H9 (cell line): Measurements from ENCODE around the gene CHCHD3. TPM values are rescaled to one million over a fixed set of nuclear protein-coding genes. Genes with fewer than 3 reads are reported as not detected.

ENCODE experiments used
- DNase-seq: peaks from one replicate; pipeline ENCODE4 v3.0.0-alpha.2; 2017
- H2AFZ ChIP-seq: one replicate; pipeline ENCODE4 v1.6.1; 2013; ENCODE audit warnings: mild to moderate bottlenecking, low read length, control low read depth, moderate library complexity
- H2AK5ac ChIP-seq: 2 replicates; pipeline ENCODE4 v1.6.1; 2013; ENCODE audit warnings: low read length, control low read depth, mixed read lengths; ENCODE audit not compliant: insufficient read length
- H2BK120ac ChIP-seq: one replicate; pipeline ENCODE4 v1.6.1; 2013; ENCODE audit warnings: low read depth, mild to moderate bottlenecking, low read length, control low read depth, inconsistent platforms; ENCODE audit not compliant: poor library complexity, severe bottlenecking
- H2BK12ac ChIP-seq: 2 replicates; pipeline ENCODE4 v1.6.1; 2013; ENCODE audit warnings: low read length, control low read depth, mixed read lengths, low read depth; ENCODE audit not compliant: insufficient read length
- H2BK15ac ChIP-seq: 2 replicates; pipeline ENCODE4 v1.6.1; 2013; ENCODE audit warnings: low read depth, low read length, control low read depth
- H2BK20ac ChIP-seq: one replicate; pipeline ENCODE4 v1.6.1; 2013; ENCODE audit warnings: low read depth, mild to moderate bottlenecking, low read length, control low read depth, inconsistent platforms; ENCODE audit not compliant: poor library complexity, severe bottlenecking
- H2BK5ac ChIP-seq: 2 replicates; pipeline ENCODE4 v1.6.1; 2013; ENCODE audit warnings: low read length, control low read depth, mixed read lengths; ENCODE audit not compliant: insufficient read length
- H3K14ac ChIP-seq: 2 replicates; pipeline ENCODE4 v1.6.1; 2013; ENCODE audit warnings: low read length, control low read depth; ENCODE audit not compliant: insufficient read depth
- H3K18ac ChIP-seq: 2 replicates; pipeline ENCODE4 v1.6.1; 2013; ENCODE audit warnings: low read depth, mild to moderate bottlenecking, mixed read lengths, low read length, control low read depth; ENCODE audit not compliant: insufficient read length
- H3K23ac ChIP-seq: 2 replicates; pipeline ENCODE4 v1.6.1; 2013; ENCODE audit warnings: low read length, control low read depth, mixed read lengths, low read depth; ENCODE audit not compliant: insufficient read length
- H3K23me2 ChIP-seq: 2 replicates; pipeline ENCODE4 v1.6.1; 2013; ENCODE audit warnings: low read depth, mild to moderate bottlenecking, mixed read lengths, low read length, control low read depth; ENCODE audit not compliant: insufficient read length, poor library complexity, severe bottlenecking
- H3K27ac ChIP-seq: 2 replicates; pipeline ENCODE4 v1.5.1; 2013; ENCODE audit warnings: low read length, control low read depth, mixed read lengths, low read depth; ENCODE audit not compliant: insufficient read length
- H3K27me3 ChIP-seq: 2 replicates; pipeline ENCODE4 v1.6.1; 2013; ENCODE audit warnings: low read length, control low read depth, inconsistent platforms; ENCODE audit not compliant: insufficient read depth
- H3K4ac ChIP-seq: 2 replicates; pipeline ENCODE4 v1.6.1; 2013; ENCODE audit warnings: low read depth, mild to moderate bottlenecking, control low read depth, inconsistent platforms, low read length, moderate library complexity
- H3K4me1 ChIP-seq: 2 replicates; pipeline ENCODE4 v1.6.1; 2013; ENCODE audit warnings: low read length, control low read depth, inconsistent platforms; ENCODE audit not compliant: insufficient read depth
- H3K4me2 ChIP-seq: 2 replicates; pipeline ENCODE4 v1.6.1; 2013; ENCODE audit warnings: low read length, control low read depth, mixed read lengths; ENCODE audit not compliant: insufficient read length, insufficient read depth
- H3K56ac ChIP-seq: 2 replicates; pipeline ENCODE4 v1.6.1; 2013; ENCODE audit warnings: low read depth, mild to moderate bottlenecking, mixed read lengths, low read length, control low read depth; ENCODE audit not compliant: insufficient read length
- H3K79me1 ChIP-seq: 2 replicates; pipeline ENCODE4 v1.6.1; 2013; ENCODE audit warnings: low read depth, mild to moderate bottlenecking, moderate library complexity, low read length, control low read depth, inconsistent platforms; ENCODE audit not compliant: insufficient read depth, poor library complexity, severe bottlenecking
- H3K79me2 ChIP-seq: 2 replicates; pipeline ENCODE4 v1.6.1; 2013; ENCODE audit warnings: low read length, control low read depth, inconsistent platforms; ENCODE audit not compliant: insufficient read depth
- H3K9ac ChIP-seq: 2 replicates; pipeline ENCODE4 v1.6.1; 2013; ENCODE audit warnings: low read length, control low read depth, mixed read lengths; ENCODE audit not compliant: insufficient read length; ENCODE audit errors: extremely low read depth
- H3K9me3 ChIP-seq: one replicate; pipeline ENCODE4 v1.6.1; 2013; ENCODE audit warnings: low read depth, low read length, inconsistent platforms; ENCODE audit not compliant: control insufficient read depth
- H3T11ph ChIP-seq: one replicate; pipeline ENCODE4 v1.6.1; 2013; ENCODE audit warnings: mild to moderate bottlenecking, low read length, control low read depth, inconsistent platforms
- H4K20me1 ChIP-seq: one replicate; pipeline ENCODE4 v1.6.1; 2013; ENCODE audit not compliant: control insufficient read depth, insufficient read length, insufficient read depth
- H4K5ac ChIP-seq: 2 replicates; pipeline ENCODE4 v1.6.1; 2013; ENCODE audit warnings: low read depth, mild to moderate bottlenecking, mixed read lengths, low read length, control low read depth; ENCODE audit not compliant: insufficient read length
- H4K8ac ChIP-seq: replicated peaks from 2 replicates; pipeline ENCODE4 v1.6.1; 2013; ENCODE audit warnings: low read length, control low read depth, mixed read lengths, low read depth; ENCODE audit not compliant: insufficient read length
- H4K91ac ChIP-seq: 2 replicates; pipeline ENCODE4 v1.6.1; 2013; ENCODE audit warnings: low read depth, mild to moderate bottlenecking, moderate library complexity, mixed read lengths, low read length, control low read depth; ENCODE audit not compliant: insufficient read length
- H3K27ac Mint-ChIP-seq, 3 experiments: 2 replicates in 2 of 3; 3 replicates in 1 of 3; pipeline ENCODE4 v1.8.0; 2020 to 2021; ENCODE audit warnings: mixed read lengths in 3 of 3, mild to moderate bottlenecking in 1 of 3, moderate library complexity in 1 of 3
- H3K27me3 Mint-ChIP-seq: 2 replicates; pipeline ENCODE4 v1.8.0; 2021; ENCODE audit warnings: low read depth, mild to moderate bottlenecking, moderate library complexity, mixed read lengths
- H3K36me3 Mint-ChIP-seq, 3 experiments: 2 replicates in 2 of 3; 3 replicates in 1 of 3; pipeline ENCODE4 v1.8.0; 2020 to 2021; ENCODE audit warnings: low read depth in 3 of 3, mixed read lengths in 3 of 3; ENCODE audit not compliant: insufficient read depth in 1 of 3
- H3K4me1 Mint-ChIP-seq, 2 experiments: 2 replicates each; pipeline ENCODE4 v1.8.0; 2020; ENCODE audit warnings: mixed read lengths in 2 of 2
- H3K4me3 Mint-ChIP-seq, 2 experiments: 2 replicates in 1 of 2; 3 replicates in 1 of 2; pipeline ENCODE4 v1.8.0; 2020 to 2021; ENCODE audit warnings: mild to moderate bottlenecking in 2 of 2, mixed read lengths in 2 of 2, moderate library complexity in 1 of 2
- H3K9me3 Mint-ChIP-seq, 2 experiments: 2 replicates in 1 of 2; 3 replicates in 1 of 2; pipeline ENCODE4 v1.8.0; 2020; ENCODE audit warnings: mild to moderate bottlenecking in 2 of 2, mixed read lengths in 2 of 2, moderate library complexity in 1 of 2
- CTCF ChIP-seq: fragments of 200-600 bp; sonication (generic); conservative IDR thresholded peaks from 3 replicates; pipeline ENCODE4 v1.8.0; 2021; ENCODE audit warnings: antibody characterized with exemption, mild to moderate bottlenecking
- WGBS: extraction: QIAGEN DNeasy Blood & Tissue Kit; methylation state at CpG from one replicate; pipeline ENCODE4 v1.1.7; 2013; ENCODE audit warnings: missing lambda C conversion rate, low lambda C conversion rate, mixed read lengths; ENCODE audit not compliant: insufficient read length; ENCODE audit errors: extremely low coverage; 5-methylcytosine and 5-hydroxymethylcytosine counted together
- total RNA-seq: library from RNA; stranded (reverse); gene quantifications from 2 replicates; pipeline ENCODE4 v1.2.1, GENCODE V29; 2021

The CHCHD3 gene
- total RNA-seq, 1 experiment from 2014 or later: 104 TPM

- TF ChIP-seq CTCF: no peak
Observed at GRCh38 chr7:133082390-133082766, 488 bp upstream of the CHCHD3 start.

More at GRCh38 chr7:133082390-133082766, 488 bp upstream of the CHCHD3 start:
- Histone ChIP-seq H3K18ac (no peak overlapping the region), H4K5ac (no peak overlapping the region), H3K79me1 (peaks cover 4% of the 10 kb centered on the region), H3K9ac (no peak overlapping the region), H3T11ph (no peak overlapping the region), H2BK15ac (no peak overlapping the region), H2BK12ac (no peak overlapping the region), H3K56ac (no peak overlapping the region), H3K79me2 (peaks cover 27% of the 10 kb centered on the region; the same call in 1 of the 2 replicates), H2BK5ac (no peak overlapping the region), H3K4me1 (peaks cover 5% of the 10 kb centered on the region; the same call in 1 of the 2 replicates), H3K4me2 (no peak overlapping the region), H4K8ac (no peak overlapping the region), H2AK5ac (no peak overlapping the region), H4K20me1 (no peaks in the 10 kb centered on the region), H3K14ac (no peak overlapping the region), H3K23ac (no peak overlapping the region), H3K27me3 (no peaks in the 10 kb centered on the region), H4K91ac (no peak overlapping the region), H2BK20ac (no peak overlapping the region), H2AFZ (peak overlapping the region; percentile 34), H3K9me3 (no peaks in the 10 kb centered on the region), H2BK120ac (no peak overlapping the region), H3K27ac (no peak overlapping the region), H3K4ac (no peak overlapping the region), H3K23me2 (peaks cover 7% of the 10 kb centered on the region)
- H3K4me3 Mint-ChIP-seq: peak overlapping the region; percentile 89 to 94
- H3K9me3 Mint-ChIP-seq: no peaks in the 10 kb centered on the region
- no peaks in the 10 kb centered on the region; a peak in 1 of 7 replicates for H3K36me3 Mint-ChIP-seq
- DNase-seq: no peak
- no CpG with 5 or more reads among the region's 3 CpGs for WGBS
- peaks cover 31% of the 10 kb centered on the region in 2 experiments for H3K4me1 Mint-ChIP-seq
- peak overlapping the region in 2 of 3 experiments; percentile 35 to 39; a peak in 1 of 7 replicates for H3K27ac Mint-ChIP-seq
- no peaks in the 10 kb centered on the region for H3K27me3 Mint-ChIP-seq
